Mesodermal cell (in vitro differentiated cells): ENCODE measurements around the gene HLA-E.
A peak's percentile ranks its signal among the peaks of the same experiment; 100 is the strongest.
"Not testable (repeated sequence)": the region's sequence is repeated elsewhere in the genome, so short reads cannot be mapped to it uniquely, and the experiment has no call there.

Experiments
- H3K27ac ChIP-seq: 2 replicates; pipeline ENCODE4 v1.7.0; 2013; ENCODE audit warnings: mild to moderate bottlenecking, low read depth, low read length, moderate library complexity; ENCODE audit not compliant: severe bottlenecking
- H3K36me3 ChIP-seq: 2 replicates; pipeline ENCODE4 v1.7.1; 2013; ENCODE audit warnings: mild to moderate bottlenecking, low read length, moderate library complexity; ENCODE audit not compliant: control insufficient read depth, insufficient read depth
- H3K4me1 ChIP-seq: one replicate; pipeline ENCODE4 v1.7.1; 2013; ENCODE audit warnings: mild to moderate bottlenecking, low read length; ENCODE audit not compliant: insufficient read depth, control insufficient read depth, poor library complexity, severe bottlenecking
- H3K4me3 ChIP-seq: 2 replicates; pipeline ENCODE4 v1.7.0; 2013; ENCODE audit warnings: low read length, control low read depth, mild to moderate bottlenecking; ENCODE audit not compliant: insufficient read depth, poor library complexity, severe bottlenecking; ENCODE audit errors: extremely low read depth
- H3K9me3 ChIP-seq: 2 replicates; pipeline ENCODE4 v1.7.1; 2013; ENCODE audit warnings: mild to moderate bottlenecking, low read length, moderate library complexity; ENCODE audit not compliant: control insufficient read depth
- WGBS, 2 experiments: methylation state at CpG; one replicate each; pipeline ENCODE4 v1.1.5; 2013; ENCODE audit warnings: missing lambda C conversion rate in 2 of 2; ENCODE audit not compliant: insufficient coverage in 2 of 2; 5-methylcytosine and 5-hydroxymethylcytosine counted together

HLA-E gene

GRCh38 chr6:30493643-30494250 lies 4.4 kb downstream of the HLA-E start:
- H3K4me3 ChIP-seq: no peak overlapping the region
- H3K27ac ChIP-seq: no peak overlapping the region
- H3K9me3 ChIP-seq: no peaks in the 10 kb centered on the region
- peaks cover 22% of the 10 kb centered on the region for H3K36me3 ChIP-seq
- WGBS, 2 experiments: 79 to 88% methylated on average over 5 to 7 of the region's 8 CpGs
- H3K4me1 ChIP-seq: peaks cover 3% of the 10 kb centered on the region

- H3K4me1 ChIP-seq: peaks cover 3% of the 10 kb centered on the region
- H3K9me3 ChIP-seq: no peaks in the 10 kb centered on the region
- no peak overlapping the region for H3K27ac ChIP-seq
- H3K36me3 ChIP-seq: peaks cover 22% of the 10 kb centered on the region
- WGBS, 2 experiments: 93 to 100% methylated on average over 1 to 4 of the region's 8 CpGs
- H3K4me3 ChIP-seq: no peak overlapping the region
These were observed 5.1 kb downstream of the HLA-E start for GRCh38 chr6:30494291-30494861.

- not testable (repeated sequence) for H3K27ac ChIP-seq, H3K4me1 ChIP-seq, H3K9me3 ChIP-seq, H3K4me3 ChIP-seq
- peaks cover 22% of the 10 kb centered on the region for H3K36me3 ChIP-seq
- WGBS, 2 experiments: 74 to 83% methylated on average over 1 to 3 of the region's 4 CpGs
These were observed 5.8 kb downstream of the HLA-E start for GRCh38 chr6:30495060-30495459.

- peaks cover 3% of the 10 kb centered on the region for H3K4me1 ChIP-seq
- WGBS, 2 experiments: 92 to 94% methylated on average over 3 of the region's 4 CpGs
- no peak overlapping the region for H3K4me3 ChIP-seq
- peaks cover 13% of the 10 kb centered on the region for H3K36me3 ChIP-seq
- peak overlapping the region; percentile 64 for H3K27ac ChIP-seq
- H3K9me3 ChIP-seq: no peaks in the 10 kb centered on the region
These were observed 6.7 kb downstream of the HLA-E start for GRCh38 chr6:30495993-30496392.

- H3K4me1 ChIP-seq, H3K36me3 ChIP-seq, H3K9me3 ChIP-seq, H3K27ac ChIP-seq, H3K4me3 ChIP-seq: not testable (repeated sequence)
- WGBS, 2 experiments: 83 to 92% methylated on average over 5 of the region's 5 CpGs
These were observed 7.9 kb downstream of the HLA-E start for GRCh38 chr6:30497261-30497599.

GRCh38 chr6:30497714-30498113 lies 8.4 kb downstream of the HLA-E start:
- Histone ChIP-seq H3K36me3 (peaks cover 3% of the 10 kb centered on the region), H3K4me3 (no peak overlapping the region), H3K27ac (no peak overlapping the region), H3K9me3 (no peaks in the 10 kb centered on the region), H3K4me1 (peaks cover 3% of the 10 kb centered on the region)
- WGBS, 2 experiments: 94 to 96% methylated on average over 2 to 3 of the region's 3 CpGs

GRCh38 chr6:30498705-30499104 lies 9.4 kb downstream of the HLA-E start:
- 94 to 95% methylated on average over 17 to 28 of the region's 37 CpGs for WGBS, 2 experiments
- H3K36me3 ChIP-seq, H3K4me3 ChIP-seq, H3K9me3 ChIP-seq, H3K27ac ChIP-seq, H3K4me1 ChIP-seq: not testable (repeated sequence)

- no peak overlapping the region for H3K4me3 ChIP-seq
- WGBS, 2 experiments: 73 to 77% methylated on average over 6 to 9 of the region's 10 CpGs
- peaks cover 3% of the 10 kb centered on the region for H3K4me1 ChIP-seq
- no peaks in the 10 kb centered on the region for H3K36me3 ChIP-seq
- no peaks in the 10 kb centered on the region for H3K9me3 ChIP-seq
- peak overlapping the region; percentile 6 for H3K27ac ChIP-seq
These were observed 11.4 kb downstream of the HLA-E start for GRCh38 chr6:30500421-30501355.

- WGBS, 2 experiments: 93 to 100% methylated on average over 3 of the region's 5 CpGs
- Histone ChIP-seq H3K4me1 (no peaks in the 10 kb centered on the region), H3K36me3 (no peaks in the 10 kb centered on the region), H3K9me3 (no peaks in the 10 kb centered on the region), H3K4me3 (no peak overlapping the region), H3K27ac (no peak overlapping the region)
These were observed 18.8 kb downstream of the HLA-E start for GRCh38 chr6:30507849-30508827.
